HG03432 (cell line): ENCODE results near the gene CSTF2T.

Experiments used
- ATAC-seq: cut with Tn5 transposase; IDR thresholded peaks from one replicate; pipeline ENCODE4 v1.9.1; 2021; ENCODE audit warnings: mild to moderate bottlenecking, moderate library complexity; ENCODE audit not compliant: unreplicated experiment

The CSTF2T gene

DNA sequence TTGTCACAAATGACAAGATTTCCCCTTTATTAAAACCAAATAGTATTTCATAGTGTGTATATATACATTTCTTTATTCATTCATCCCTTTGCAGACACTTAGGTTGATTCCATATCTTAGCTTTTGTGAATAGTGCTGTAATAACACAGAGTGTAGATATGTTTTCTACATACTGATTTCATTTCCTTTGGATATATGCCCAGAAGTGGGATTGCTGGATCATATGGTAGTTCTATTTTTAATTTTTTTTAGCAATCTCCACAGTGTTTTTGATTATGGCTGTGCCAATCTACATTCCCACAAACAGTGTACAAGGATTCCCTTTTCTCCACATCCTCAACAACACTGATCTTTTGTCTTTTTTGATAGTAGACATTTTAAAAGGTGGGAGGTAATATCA, 46.4 kb downstream of the CSTF2T start:
- ATAC-seq, result no peak

- no peak for ATAC-seq
These were observed 48.3 kb downstream of the CSTF2T start for GRCh38 chr10:51651063-51651462.

DNA sequence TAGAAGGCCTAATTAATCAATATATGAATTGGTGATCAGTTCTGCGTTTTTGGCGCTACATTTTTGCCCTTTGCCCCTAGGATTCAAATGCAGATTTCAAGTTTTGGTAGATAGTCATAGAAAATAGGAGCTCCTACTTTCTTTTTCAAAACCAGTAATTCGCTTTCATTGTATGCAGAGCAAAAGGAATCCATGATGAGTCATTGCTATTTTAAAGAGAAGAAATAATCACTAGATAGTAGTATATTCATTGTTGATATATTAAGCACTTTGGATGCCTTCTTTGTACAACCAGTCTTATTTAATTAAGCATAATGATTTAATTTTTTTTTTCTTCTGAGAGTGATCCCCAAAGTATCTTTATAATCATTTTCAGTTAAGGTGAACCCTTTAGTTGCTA, 50.3 kb downstream of the CSTF2T start:
- ATAC-seq, result no peak
